NCI-H774 (cell line): ENCODE measurements around the gene GORASP2.

Experiments used
- DNase-seq: peaks from one replicate; lab custom pipeline; 2025; lab: John Stamatoyannopoulos, UW

GORASP2 gene

DNA sequence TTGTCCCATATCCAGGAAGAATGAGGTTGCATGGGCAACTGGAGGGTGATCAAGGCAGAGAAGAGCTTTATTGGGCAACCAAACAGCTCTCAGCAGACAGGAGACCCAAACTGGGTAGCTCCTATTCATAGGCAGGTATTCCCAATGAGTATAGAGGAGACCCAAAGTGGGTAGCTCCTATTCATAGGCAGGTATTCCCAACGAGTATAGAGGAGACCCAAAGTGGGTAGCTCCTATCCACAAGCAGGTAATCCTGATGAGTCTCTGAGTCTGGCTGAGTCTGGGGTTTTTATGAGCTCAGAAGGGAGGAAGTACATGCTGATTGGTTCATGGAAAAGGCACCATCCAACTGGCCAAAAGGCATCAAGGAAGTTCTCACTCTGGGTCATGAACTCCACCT, 5.3 kb upstream of the GORASP2 start:
- DNase-seq: no peak

DNA sequence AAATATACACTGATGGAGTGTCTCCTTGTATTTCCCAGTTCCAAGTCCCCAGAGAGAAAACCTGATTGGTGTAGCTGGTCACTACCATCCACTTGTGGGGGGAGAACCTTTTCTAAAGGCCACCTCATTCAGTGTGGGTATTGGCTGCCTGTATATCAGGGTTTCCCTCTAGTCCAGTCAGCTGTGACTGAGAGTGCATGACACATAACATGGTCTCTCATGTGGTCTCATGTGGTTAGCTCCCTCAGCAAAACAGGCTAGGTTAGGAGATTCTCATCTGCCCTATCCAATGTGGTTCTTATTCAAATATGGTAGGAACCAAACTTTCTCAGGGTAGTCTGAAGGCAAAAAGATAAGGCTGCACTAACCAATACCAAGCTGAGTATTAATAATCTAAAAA, 4.1 kb upstream of the GORASP2 start:
- no peak for DNase-seq

DNA sequence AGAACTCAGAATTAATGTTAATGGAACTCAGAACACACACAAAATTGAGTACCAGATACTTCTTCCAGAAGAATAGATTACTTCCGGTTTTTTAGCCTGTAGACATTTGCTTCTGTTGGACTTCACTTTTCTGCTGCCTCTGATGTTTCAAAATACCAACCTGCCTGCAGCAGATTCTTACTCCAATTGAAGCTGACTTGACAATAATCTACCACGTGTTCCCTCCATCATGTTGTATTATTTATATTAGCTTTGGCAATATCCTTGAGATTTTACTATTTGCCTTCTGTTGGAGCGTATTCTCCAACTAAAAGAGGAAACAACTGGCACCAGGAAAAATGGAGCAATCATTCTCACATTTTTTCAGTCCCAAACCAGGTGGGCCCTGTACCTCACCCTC, 3.1 kb upstream of the GORASP2 start:
- no peak for DNase-seq

DNA sequence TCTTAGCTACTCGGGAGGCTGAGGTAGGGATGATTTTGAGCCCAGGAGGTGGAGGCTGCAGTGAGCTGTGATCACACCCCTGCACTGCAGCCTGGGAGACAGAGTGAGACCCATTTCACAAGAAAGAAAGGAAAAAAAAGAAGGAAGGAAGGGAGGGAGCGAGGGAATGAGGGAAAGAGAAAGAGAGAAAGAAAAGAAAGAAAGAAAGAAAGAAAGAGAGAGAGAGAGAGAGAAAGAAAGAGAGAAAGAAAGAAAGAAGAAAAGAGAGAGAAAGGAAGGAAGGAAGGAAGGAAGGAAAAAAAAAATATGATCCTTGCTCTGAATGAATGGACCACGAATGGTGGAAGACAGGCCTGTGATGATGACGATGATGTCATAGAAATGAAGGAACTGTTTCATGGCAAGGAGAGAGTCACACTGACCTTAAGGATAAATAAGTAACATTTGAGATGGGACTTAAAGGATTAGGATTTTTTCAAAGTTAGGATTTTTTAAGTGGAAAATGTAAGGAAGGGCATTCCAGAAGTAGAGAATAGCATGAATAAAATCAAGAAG, 2.2 kb upstream of the GORASP2 start:
- no peak for DNase-seq

DNA sequence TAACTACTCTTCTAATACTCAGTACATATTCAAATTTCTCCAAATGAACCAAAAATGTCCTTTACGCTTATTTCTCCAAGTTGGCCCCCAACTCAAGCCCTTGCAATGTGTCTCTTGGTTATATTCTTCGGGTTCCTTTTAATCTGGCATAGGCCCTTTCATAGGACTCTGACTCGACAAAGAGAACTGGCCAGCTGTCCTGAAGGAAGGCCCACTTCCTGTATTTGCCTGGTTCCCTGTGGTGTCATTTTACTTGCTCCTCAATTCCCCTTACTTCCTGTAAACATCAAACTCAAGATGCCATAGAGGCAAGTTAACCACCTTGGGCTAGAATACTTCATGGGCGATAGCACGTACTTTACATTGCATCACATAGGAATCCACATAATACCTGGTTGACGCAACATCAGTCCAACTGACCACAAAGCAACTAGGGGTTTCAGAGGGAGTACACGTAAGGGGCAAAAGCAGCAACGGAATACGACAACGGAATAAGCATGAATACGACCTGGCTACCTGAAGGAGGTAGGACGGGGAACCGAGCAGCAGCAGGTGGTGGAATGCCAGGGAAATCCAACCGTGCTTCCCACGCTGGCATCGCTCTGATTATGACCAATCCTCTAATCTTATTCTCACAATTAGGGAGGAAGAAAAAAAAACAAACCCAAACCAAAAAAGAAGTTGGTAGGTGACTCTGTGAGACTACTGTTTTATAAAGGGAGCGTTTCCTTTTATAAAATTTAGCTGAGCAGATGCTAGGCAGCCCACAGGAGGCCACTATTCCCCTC, 823 bp upstream of the GORASP2 start:
- DNase-seq: no peak

DNA sequence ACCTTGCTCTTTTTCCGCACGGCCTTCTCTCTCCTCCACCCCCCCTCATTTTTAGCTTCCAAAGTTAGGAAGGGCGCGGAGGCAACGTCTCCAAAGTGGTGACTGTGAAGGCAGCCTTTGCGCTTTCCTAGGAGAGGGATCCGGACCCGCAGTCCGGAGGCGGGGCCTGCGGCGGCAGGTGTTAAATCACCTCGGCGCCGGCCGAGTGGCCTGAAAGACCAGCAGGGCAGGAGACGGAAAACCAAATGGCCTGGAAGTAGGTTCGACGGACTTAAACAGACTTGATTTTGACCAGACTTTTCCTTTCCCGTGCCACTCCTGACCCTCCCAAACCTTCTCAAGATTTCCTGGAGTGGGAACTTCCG, 615 bp downstream of the GORASP2 start:
- peak; percentile 49 for DNase-seq

DNA sequence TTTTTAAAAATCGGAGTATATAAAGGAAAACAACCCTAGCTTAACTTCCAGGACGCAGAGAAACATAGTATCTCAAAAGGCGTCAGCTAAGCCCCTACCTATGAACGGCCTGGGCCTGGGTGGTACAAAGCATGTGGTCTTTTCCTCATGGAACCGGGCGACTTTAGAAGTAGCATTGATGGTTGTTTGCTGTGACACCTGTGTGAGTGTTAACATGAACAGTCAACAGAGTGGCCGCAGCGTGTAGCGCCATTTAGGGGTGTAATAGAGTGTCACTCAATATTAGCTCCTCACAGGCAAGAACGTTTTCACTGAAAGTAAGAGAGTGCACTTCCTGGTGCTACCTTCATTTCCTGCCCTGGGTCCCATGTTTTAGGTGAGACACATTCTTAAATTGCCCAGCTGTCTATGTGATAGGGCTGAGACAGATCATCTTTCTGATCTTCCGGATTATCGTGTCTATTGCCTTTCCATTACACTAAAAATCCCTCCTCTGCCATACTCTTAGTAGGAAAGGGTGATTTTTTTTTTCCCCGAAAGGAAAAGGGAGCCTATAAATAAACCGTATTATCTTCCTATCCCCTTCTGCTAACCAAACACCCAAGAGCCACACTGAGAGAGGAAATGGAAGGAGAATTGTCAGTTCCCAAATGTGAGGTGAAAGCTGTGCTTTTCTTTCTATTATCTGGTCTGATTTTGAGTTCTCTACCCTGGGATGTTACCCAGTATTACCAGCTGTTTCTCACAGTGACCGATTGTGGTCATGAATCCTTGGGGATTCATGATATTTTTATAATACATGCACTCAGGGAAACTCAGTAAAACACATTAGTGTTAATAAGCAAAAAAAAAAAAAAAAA, 1.3 kb downstream of the GORASP2 start:
- DNase-seq: peak; percentile 48

DNA sequence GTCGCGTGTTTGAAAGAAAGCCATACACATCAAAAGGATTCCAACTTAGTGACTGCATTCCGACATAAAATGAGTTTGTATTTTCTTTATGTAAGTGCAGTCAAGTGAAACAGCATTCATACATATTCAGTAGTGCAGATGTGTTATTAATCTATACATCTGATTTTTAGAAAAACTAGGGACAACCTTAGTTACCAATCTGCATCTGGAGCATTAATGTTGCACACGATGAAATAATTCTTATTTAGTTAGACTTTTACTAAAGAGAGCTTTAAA, 1.9 kb downstream of the GORASP2 start:
- no peak for DNase-seq

DNA sequence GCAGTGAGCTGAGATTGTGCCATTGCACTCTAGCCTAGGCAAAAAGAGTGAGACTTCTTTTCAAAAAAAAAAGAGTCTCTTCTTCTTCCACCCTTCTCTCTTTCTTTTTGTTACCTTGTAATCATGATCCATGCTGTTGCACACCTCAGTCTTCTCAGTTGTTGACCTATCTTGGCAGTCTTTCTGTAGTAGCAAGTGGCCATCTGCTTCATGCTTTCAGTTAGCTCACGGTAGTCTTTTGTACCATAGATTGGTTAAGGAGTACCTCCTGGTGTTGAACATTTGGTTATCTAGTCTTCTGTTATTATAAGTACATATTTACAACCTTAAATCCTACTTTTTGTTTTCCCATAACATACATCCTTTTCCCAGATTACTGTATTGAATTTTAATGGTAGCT, 3.1 kb downstream of the GORASP2 start:
- no peak for DNase-seq

DNA sequence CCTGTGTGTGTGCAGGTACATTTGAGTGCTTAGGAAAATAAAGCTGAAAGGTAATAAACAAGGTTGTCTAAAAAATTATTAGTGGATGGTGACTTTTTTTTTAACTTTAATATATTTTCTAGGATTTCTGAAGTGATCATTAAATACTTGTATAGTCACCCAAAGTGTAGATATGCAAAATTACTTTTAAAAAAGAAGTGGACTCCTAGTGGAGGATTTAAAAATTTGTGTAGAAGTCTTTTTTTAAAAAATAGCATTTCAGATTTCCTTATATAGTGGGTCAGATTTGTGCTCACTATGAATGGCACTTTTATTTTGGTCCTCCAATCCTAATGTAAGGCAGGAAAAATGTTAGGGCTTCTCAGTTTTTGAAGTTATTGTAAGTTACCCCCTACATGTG, 3.9 kb downstream of the GORASP2 start:
- no peak for DNase-seq

DNA sequence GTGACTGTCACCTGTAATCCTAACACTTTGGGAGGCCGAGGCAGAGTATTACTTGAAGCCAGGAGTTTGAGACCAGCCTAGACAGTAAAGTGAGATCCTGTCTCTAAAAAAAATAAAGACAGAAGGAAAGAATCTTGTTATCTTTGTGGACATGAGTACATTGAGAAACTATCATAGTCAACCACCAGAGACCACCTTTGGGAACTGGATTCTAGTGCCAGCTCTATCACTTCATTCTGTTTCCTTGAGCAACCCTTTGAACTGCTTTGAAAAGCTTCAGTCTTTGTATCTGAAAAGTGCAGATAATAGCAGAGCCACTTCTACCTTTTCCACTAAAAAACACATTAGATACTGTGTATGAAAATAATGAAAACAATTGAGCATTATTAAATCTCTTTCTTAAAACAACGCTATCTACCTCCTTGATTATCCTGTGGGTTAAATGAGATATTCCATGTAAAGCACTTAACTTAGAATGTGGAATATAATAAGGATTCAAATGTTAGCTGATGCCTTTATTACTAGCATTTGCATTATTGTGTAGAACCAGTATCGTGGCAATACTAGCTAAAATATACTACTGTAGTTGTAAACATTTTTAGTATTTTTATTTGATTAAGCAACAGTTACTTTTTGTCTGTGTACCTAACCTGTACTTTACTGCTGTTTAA, 8.8 kb downstream of the GORASP2 start:
- DNase-seq: no peak

DNA sequence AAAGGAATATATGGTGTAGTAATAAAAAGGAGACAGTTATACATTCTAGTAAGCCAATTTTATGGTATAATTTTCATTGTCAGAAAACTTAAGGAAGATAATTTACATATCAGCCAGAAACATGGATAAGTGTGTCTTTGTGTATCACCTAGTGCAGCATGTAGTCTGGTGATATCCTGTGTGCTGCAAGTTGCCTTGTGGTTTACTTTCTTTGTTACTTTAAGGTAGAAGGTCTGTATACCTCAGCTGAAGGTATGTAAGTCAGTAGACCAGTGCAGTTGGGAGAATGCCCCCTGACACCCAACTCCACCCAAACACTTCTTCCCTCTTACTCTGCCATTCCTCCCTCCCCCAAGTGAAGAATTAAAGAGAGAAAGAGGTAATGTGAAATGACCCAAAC, 11.0 kb downstream of the GORASP2 start:
- no peak for DNase-seq

DNA sequence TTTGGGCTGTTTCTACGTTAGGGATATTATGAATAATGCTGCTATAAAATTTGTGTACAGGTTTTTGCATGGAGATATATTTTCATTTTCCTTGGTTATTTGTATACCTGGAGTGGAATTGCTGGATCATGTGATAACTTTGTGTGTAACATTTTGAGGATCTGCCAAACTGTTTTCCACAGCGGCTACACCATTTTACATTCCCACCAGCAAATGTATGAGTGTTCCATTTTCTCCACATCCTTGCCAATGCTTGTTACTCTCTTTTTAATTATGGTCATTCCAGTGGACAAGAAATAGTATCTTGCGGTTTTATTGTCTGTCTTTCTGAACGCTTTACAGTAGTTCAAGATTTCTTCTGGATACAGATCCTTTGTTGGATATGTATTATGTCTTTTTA, 13.6 kb downstream of the GORASP2 start:
- no peak for DNase-seq

DNA sequence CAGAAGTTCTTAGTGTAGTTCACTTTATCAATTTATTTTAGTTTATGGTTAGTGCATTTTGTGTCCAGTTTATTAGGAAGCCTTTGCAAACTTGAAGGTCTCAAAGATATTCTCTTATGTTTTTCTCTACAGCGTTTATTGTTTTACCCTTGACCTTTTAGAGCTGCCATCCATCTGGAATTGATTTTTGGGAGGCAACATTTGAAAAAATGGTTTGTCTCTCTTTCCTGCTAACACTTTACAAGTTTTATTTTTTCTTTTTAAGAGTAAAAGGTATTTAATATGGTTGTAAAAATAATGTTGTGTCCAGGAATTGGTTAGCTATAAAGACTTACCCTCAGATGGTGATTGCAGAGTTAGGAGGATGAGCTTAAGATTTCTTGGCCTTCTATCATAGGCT, 14.0 kb downstream of the GORASP2 start:
- DNase-seq: no peak

DNA sequence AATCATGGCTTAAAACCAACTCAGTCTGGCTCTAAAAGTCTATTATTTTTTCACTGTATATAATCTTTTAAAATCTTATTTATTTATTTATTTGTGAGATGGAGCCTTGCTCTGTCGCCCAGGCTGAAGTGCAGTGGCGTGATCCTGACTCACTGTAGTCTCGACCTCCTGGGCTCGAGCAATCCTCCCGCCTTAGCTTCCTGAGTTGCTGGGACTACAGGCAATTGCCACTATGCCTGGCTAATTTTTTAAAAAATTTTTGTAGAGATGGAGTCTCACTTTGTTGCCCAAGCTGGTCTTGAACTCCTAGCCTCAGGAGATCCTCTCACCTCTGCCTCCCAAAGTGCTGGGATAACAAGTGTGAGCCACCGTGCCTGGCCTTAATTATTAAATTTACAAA, 14.5 kb downstream of the GORASP2 start:
- DNase-seq: no peak

DNA sequence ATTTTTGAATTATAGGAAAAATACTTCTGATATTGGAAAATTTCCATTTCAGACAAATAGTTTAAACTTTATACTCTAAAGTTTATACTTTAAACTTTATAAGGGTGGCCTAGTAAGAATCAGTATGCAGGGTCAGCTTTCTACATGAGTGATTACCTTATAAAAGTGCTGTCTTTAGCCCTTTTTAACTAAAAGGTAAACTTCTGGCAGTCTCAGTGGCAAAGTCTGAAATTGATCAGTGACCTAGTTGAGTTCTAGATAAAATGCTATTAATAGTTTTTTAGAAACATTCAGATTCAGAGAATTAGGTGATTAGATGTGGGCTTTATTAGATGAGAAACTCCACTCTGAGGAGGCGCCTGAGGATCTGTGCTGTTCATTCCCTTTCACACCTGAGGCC, 15.5 kb downstream of the GORASP2 start:
- no peak for DNase-seq

DNA sequence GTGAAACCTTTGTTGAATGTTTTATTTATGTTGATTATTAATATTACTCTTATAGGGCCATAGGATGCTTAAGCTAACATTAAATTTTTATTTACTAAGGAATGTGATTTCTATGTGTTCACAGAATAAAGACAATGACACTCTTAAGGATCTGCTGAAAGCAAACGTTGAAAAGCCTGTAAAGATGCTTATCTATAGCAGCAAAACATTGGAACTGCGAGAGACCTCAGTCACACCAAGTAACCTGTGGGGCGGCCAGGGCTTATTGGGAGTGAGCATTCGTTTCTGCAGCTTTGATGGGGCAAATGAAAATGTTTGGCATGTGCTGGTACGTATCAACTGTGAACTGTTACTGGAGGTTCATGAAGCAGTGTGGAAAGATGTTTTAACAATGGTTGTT, 20.4 kb downstream of the GORASP2 start:
- no peak for DNase-seq

DNA sequence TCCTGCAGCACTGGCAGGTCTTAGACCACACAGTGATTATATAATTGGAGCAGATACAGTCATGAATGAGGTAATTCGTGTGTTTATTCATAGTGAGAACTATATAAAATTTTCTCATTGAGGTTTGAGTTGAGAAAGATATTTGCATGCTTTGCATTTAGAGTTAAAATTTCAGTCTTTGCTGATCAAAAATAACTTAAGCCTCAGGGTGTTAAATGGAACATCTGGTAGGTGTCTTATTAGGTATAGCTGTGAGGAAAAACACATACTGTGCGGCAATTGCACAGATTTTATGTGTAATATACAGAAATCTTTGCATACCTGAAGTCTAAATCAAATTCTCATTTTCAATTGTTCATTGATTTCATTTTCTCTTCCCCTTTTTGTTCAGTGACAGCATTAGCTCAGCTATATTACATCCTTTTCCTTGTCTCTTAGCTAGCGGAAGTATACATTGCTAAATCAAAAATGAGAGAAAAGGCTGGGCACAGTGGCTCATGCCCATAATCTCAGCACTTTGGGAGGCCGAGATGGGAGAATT, 21.2 kb downstream of the GORASP2 start:
- DNase-seq: no peak

DNA sequence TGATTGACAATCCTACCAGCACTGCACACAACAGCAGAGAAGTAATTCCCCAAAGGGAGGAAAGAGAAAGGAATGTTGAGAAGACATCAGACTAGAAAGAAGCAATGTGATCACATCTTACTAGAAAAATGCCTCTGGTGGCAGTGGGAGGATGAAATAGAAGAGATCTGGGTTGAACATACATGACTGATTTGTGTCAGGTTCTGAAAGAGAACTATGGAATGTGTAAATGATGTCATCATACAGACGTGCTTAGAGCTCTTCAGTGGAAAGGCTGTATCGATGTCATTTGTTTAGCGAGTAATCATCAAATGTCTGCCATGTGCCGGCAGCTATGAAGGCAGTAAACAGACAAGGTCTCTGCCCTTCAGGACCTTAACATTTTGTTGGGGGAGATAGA, 24.9 kb downstream of the GORASP2 start:
- DNase-seq: no peak

DNA sequence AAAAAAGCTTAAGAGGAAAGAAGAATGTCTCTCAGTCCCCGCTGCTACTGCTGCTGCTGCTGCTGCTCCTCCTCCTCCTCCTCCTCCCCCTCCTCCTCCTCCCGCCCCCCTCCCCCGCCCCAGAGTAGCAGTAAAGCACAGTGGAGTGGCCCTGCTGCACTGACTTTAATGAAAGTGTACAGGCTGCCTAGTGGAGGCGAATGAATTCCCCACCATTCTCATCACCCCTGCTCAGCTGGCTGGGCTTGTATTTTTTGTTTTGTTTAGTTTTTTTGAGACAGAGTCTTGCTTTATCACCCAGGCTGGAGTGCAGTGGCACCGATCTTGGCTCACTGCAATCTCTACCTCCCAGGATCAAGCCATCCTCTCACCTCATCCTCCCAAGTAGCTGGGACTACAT, 34.3 kb downstream of the GORASP2 start:
- DNase-seq: no peak

DNA sequence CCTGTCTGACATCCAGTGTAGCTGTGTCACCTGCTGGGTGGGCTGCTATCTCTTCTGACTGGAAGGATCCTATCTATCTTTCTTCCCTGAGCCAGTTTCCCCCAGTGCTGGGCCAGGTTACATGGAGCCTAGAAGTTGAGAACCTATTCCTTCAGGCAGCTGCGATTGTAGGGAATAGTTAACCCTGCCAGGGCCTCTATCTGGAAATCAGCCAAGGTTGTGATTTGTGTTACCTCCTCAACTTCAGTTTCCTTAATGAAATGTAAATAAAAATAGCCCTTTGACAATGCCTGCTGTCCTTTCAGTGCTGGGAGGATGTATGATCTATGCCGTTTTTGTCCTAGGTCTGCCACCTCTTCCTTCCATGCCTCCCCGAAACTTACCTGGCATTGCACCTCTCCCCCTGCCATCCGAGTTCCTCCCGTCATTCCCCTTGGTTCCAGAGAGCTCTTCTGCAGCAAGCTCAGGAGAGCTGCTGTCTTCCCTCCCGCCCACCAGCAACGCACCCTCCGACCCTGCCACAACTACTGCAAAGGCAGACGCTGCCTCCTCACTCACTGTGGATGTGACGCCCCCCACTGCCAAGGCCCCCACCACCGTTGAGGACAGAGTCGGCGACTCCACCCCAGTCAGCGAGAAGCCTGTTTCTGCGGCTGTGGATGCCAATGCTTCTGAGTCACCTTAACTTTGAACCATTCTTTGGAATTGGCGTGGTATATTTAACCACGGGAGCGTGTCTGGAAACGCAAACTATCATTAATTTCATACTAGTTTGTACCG, 36.6 kb downstream of the GORASP2 start:
- DNase-seq: no peak
